RCC 7860 (cell line): ENCODE data around the gene HBZ.
A peak's percentile ranks its signal among the peaks of the same experiment; 100 is the strongest.
"Not testable (repeated sequence)": the region's sequence is repeated elsewhere in the genome, so short reads cannot be mapped to it uniquely, and the experiment has no call there.

ENCODE experiments used
- DNase-seq: peaks from one replicate; pipeline ENCODE4 v3.0.0-alpha.2; 2015; ENCODE audit warnings: low spot score
- FAIRE-seq: peaks from 2 replicates; lab custom pipeline; 2012; peaks lifted over from hg19 to GRCh38; lab: Jason Lieb, UNC

Gene HBZ

DNA sequence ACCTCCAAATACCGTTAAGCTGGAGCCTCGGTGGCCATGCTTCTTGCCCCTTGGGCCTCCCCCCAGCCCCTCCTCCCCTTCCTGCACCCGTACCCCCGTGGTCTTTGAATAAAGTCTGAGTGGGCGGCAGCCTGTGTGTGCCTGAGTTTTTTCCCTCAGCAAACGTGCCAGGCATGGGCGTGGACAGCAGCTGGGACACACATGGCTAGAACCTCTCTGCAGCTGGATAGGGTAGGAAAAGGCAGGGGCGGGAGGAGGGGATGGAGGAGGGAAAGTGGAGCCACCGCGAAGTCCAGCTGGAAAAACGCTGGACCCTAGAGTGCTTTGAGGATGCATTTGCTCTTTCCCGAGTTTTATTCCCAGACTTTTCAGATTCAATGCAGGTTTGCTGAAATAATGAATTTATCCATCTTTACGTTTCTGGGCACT is 25.0 kb downstream of the HBZ start:
- FAIRE-seq: no peak
- no peak for DNase-seq

DNA sequence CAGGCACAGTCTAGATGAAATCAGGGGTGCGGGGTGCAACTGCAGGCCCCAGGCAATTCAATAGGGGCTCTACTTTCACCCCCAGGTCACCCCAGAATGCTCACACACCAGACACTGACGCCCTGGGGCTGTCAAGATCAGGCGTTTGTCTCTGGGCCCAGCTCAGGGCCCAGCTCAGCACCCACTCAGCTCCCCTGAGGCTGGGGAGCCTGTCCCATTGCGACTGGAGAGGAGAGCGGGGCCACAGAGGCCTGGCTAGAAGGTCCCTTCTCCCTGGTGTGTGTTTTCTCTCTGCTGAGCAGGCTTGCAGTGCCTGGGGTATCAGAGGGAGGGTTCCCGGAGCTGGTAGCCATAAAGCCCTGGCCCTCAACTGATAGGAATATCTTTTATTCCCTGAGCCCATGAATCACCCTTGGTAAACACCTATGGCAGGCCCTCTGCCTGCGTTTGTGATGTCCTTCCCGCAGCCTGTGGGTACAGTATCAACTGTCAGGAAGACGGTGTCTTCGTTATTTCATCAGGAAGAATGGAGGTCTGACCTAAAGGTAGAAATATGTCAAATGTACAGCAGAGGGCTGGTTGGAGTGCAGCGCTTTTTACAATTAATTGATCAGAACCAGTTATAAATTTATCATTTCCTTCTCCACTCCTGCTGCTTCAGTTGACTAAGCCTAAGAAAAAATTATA is 25.7 kb downstream of the HBZ start:
- DNase-seq (no peak), FAIRE-seq (no peak)

DNA sequence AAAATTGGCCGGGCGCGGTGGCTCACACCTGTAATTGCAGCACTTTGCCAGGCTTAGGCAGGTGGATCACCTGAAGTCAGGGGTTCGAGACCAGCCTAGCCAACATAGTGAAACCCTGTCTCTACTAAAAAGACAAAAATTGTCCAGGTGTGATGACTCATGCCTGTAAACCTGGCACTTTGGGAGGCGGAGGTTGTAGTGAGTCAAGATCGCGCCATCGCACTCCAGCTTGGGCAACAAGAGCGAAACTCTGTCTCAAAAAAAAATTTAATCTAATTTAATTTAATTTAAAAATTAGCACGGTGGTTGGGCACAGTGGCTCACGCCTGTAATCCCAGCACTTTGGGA is 26.2 kb downstream of the HBZ start:
- FAIRE-seq: no peak
- DNase-seq: no peak

DNA sequence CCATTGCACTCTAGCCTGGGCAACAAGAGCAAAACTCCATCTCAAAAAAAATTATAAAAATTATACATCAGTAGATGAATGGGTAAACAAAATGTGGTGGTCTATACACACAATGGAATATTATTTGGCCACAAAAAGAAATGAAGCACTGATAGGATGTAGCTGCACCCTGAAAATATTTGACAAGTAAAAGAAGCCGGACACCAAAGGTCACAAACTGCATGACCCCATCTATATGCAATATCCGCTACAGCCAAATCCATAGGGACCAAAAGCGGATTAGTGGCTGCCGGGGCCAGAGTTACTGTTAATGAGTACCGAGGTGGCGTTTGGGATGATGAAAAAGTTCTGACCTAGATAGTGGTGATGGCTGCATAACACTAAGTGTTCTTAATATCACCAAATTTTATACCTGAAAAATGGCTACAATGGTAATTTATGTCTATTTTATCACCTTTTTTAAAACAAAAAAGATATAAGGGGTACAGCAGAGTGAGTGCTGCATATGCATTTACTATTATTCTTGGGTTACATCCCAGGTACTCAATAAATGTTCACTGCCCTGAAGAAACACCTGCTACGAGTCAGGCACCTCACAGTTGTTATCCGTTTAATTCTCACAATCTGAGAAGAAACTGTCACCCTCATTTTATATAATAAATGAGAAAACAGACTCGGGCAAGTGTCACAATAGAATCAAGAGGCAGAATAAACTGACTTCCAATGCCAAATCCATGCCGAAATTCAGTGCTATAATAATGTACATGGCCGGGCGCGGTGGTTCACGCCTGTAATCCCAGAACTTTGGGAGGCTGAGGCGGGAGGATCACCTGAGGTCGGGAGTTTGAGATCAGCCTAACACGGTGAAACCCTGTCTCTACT is 27.0 kb downstream of the HBZ start:
- DNase-seq (no peak), FAIRE-seq (no peak)

DNA sequence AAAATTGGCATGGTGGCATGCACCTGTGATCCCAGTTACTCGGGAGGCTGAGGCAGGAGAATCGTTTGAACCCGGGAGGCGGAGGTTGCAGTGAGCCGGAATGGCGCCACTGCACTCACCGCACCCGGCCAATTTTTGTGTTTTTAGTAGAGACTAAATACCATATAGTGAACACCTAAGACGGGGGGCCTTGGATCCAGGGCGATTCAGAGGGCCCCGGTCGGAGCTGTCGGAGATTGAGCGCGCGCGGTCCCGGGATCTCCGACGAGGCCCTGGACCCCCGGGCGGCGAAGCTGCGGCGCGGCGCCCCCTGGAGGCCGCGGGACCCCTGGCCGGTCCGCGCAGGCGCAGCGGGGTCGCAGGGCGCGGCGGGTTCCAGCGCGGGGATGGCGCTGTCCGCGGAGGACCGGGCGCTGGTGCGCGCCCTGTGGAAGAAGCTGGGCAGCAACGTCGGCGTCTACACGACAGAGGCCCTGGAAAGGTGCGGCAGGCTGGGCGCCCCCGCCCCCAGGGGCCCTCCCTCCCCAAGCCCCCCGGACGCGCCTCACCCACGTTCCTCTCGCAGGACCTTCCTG is 27.7 kb downstream of the HBZ start, which contains the start of gene HBQ1:
HBQ1 (plus strand) TSS at position 359 of the 575 bp plus-strand sequence; CDS start at position 387, 28 bp downstream.
- FAIRE-seq: no peak
- no peak for DNase-seq

DNA sequence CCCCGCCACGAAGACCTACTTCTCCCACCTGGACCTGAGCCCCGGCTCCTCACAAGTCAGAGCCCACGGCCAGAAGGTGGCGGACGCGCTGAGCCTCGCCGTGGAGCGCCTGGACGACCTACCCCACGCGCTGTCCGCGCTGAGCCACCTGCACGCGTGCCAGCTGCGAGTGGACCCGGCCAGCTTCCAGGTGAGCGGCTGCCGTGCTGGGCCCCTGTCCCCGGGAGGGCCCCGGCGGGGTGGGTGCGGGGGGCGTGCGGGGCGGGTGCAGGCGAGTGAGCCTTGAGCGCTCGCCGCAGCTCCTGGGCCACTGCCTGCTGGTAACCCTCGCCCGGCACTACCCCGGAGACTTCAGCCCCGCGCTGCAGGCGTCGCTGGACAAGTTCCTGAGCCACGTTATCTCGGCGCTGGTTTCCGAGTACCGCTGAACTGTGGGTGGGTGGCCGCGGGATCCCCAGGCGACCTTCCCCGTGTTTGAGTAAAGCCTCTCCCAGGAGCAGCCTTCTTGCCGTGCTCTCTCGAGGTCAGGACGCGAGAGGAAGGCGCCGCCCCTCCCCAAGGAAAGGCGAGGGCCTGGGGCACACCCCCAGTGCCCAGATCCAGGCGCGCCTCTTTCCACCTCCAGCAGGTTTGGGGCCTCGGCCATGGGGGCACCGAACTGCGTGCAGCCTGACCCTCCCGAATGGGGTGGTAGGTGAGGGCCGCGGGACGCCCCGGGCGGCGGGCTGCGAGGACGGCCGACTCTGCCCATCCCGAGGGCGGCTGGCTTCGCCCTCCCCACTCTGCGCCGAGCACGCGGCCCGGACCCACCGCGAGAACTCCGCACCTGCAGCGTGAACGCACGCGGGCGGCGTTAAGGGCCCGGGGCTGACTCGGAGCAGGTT is 28.5 kb downstream of the HBZ start:
- no peak for DNase-seq
- FAIRE-seq: no peak

DNA sequence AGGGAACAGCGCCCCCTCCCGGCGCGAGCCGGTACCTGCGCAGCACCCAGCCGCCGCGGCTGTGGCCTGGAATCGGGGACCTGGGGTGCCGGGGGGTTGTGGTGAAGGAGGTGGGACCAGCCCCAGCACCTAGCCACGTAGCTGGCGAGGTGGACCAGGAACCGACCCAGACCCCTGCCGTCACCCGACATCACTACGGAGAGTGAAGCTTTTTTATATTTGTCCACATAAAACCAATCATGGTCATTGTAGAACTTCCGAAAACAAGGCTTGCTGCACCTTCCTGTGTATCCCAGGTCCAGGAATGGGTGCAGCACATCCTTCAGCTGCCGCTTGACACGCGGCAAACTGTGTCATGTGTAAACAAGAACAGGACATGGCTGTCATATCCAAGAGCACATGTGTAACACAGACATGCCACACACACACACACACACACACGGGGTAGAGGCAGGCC is 29.1 kb downstream of the HBZ start:
- DNase-seq (peak; percentile 18), FAIRE-seq (no peak)

DNA sequence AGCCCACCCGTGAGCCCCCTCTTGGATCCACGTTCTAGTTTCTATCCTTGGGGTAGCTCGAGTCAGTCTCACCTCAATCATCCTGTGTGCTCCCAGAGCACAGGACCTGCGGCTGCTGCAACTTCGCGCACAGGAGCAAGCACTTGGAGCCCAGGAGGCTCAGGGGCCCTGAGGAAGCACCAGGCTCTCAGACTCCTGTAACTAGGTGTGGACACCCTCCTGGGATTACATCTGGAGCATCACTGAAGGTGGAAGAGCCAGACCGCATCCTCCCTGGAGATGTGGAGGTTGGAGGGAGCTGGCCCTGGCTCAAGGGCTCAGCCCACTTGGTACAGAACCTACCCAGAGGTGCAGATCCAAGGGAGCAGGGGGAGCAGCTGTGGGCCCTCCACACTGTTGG is 30.6 kb downstream of the HBZ start:
- DNase-seq (no peak), FAIRE-seq (no peak)

DNA sequence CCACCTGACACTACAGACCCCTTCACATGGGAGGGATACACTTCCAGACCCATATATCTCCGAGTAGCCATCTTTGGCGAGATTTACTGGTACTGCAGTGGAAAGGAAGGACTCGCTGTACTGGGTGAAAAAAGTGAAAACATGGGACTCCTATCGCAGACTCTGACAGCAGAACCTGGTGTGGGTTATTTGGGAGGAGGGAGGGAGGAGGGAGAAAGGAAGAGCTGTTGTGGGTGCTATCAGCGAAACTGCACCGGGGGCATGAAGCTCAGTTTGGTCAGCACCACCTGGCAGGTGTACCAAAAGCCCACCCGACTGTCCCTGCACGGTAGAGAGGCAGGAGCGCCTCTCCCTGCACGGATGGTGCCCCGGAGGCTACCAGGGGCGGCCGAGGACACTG is 32.8 kb downstream of the HBZ start:
- FAIRE-seq (no peak), DNase-seq (no peak)

DNA sequence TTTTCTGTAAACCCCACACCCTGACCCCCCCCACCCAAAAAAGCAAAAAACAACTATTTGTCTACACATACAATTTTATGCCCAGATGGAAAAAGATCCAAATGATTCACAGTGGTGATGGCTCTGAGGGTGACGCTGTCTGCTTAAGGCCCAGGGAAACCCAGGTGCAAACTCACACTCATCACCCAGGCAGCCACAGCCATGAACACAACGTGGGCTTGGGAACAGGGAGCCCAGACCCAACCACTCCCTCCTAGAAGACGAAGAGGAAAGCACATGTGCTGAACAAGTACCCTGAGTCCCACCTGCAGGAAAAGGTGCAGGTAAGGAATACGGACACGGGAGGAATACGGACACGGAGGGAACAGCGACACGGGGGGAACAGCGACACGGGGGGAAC is 33.2 kb downstream of the HBZ start:
- DNase-seq: no peak
- no peak for FAIRE-seq

DNA sequence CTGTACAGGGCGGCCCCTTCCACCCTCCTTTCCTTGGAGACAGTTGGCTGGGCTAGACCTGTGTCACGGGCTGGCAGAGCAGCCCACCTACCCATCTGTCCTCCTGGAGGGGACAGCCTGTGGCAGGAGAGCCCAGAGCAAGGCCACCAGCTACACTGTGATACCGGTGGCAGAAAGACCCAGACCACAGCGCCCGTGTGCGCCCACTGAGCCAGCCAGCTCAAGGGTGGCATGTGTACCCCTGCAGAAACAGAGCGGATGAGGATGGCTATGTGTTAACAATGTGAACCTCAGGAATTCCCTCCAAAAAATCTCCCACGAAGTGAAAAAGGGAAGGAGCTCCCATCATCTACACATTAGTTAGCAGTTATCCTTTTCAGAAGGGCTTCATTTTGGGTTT is 34.9 kb downstream of the HBZ start:
- DNase-seq (no peak), FAIRE-seq (no peak)

DNA sequence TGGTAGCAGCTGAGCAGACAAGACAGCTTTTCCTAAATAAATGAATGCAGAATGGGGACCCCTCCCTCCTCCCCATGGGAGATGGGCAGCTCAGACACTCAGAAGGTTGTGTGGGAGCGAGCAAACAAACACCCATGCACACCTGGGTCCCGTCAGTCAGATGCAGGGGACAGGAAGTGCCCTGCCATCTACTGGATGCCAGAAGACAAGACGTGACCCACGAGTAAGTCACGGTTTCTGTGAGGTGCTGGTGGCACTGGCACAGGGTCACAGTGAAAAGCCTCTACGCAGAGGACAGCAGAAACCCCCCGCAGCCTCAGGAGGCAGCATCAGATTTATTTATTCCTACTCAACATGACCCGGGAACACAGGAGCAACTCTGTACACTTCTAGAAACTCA is 36.2 kb downstream of the HBZ start:
- FAIRE-seq: no peak
- DNase-seq: no peak

DNA sequence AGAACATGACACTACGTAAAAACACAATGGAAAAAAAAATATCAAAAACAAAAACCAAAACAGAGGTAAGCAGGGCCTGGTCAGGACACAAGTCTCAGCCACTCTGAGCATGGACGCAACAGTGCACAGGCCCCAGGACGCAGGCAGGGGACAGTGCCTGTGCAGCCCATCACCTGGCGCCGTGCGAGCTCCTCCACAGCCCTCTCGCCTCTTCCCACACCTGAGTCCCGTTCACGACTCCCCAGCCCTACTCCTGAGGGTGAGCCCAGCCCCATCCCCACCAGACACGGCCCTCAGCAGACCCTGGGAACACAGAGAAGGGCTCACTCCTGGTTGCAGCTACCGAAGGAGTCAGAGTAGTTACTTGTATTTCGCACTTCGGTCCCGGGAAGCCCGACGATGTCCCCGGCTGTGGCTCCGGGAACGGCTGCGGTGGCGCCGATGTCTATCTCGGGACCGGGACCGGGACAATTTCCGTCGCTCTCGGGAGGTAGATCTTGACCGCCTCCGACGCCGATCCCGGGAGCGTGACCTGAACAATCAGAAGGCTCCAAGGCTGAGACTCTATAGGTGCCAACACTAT is 37.3 kb downstream of the HBZ start:
- DNase-seq: no peak
- no peak for FAIRE-seq

DNA sequence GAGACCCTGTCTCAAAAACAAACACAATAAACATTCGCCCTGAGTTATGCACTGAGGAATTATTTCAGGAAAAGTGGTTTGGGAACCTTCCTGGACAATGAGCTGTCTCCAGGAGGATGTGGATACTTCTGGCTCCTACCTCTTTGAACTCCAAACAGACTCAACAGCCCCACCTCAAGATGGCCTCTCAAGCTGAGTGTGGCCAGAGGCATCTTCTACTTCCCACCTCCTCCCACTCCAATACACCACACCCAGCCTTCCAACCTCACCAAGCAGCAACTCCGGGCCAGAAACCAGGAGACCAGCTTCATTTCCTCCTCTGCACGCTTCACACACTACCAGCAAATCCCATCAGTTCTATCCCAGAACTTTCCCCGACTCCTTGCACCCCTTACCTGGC is 39.4 kb downstream of the HBZ start:
- no peak for FAIRE-seq

DNA sequence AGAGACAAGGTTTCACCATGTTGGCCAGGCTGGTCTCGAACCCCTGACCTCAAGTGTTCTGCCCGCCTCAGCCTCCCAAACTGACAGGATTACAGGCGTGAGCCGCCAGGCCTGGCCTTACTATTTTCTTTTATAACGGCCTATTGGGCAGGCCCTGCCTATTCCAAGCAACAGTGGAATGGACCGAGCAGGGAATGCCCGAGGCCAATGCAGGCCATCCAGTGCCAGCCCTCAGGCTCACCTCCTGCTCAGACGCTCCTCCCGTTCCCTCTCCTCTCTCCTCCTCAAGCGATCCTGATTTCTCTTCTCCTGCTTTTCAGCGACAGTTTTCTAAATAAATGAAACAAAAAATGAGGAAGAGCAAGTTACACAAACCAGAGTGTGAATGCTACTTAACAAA is 40.2 kb downstream of the HBZ start:
- no peak for DNase-seq
- no peak for FAIRE-seq

More for the DNA sequence above, 39.4 kb downstream of the HBZ start:
- DNase-seq: no peak

DNA sequence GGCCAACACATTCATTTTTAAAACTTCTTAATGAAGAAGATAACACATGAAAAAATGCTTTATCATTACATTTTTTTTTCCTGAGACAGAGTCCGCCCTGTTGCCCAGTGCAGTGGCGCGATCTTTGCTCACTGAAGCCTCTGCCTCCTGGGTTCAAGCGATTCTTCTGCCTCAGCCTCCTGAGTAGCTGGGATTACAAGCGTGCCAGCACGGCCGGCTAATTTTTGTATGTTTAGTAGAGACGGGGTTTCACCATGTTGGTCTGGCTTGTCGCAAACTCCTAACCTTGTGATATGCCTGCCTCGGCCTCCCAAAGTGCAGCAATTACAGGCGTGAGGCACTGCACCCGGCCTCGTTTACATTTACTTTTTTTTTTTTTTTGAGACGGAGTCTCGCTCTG is 41.0 kb downstream of the HBZ start:
- no peak for DNase-seq
- FAIRE-seq: no peak

DNA sequence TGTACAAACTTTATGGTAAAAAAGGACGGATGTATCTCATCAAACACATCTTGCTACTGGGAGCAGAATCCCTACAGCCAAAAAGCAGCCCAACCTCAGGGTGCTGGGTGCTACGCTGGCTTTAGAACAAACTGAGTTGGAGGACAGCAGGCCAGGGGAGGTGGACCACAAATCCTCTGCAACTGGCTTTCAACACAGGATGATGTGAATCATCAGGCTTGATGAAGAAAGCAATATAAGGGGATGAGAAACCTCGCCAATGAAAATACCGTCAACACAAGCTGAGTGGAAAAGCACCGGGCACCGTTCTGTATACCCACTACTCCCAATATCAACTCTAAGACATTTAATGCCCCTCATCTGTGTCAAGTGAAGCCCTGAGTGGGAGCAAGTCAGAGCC is 42.1 kb downstream of the HBZ start:
- FAIRE-seq: no peak
- no peak for DNase-seq

DNA sequence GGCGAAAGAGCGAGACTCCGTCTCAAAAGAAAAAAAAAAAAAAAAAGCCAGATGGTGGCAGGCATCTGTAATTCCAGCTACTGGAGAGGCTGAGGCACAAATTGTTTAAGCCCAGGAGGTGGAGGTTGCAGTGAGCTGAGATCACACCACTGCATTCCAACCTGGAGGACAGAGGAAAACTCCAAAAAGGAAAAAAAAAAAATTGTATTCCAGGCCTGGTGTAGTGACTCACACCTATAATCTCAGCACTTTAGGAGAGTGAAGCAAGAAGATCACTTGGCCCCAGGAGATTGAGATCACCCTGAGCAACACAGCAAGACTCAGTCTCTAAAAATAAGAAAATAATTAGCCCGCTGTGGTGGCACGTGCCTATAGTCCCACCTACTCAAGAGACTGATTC is 47.9 kb downstream of the HBZ start:
- peak; percentile 50 for DNase-seq
- FAIRE-seq: no peak

DNA sequence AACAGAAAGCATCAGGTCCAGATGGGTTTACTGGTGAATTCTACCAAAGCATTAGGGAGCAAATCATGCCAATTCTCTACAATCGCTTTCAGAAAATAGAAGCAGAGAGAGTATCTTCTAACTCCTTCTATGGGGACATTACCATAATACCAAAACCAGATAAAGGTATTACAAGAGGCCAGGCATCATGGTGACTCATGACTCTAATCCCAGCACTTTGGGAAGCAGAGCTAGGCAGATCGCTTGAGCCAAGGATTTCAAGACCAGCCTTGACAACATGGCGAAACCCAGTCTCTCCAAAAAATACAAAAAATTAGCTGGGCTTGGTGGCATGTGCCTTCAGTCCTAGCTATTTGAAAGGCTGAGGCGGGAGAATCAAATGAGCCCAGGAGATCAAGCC is 50.8 kb downstream of the HBZ start:
- FAIRE-seq (no peak), DNase-seq (no peak)

DNA sequence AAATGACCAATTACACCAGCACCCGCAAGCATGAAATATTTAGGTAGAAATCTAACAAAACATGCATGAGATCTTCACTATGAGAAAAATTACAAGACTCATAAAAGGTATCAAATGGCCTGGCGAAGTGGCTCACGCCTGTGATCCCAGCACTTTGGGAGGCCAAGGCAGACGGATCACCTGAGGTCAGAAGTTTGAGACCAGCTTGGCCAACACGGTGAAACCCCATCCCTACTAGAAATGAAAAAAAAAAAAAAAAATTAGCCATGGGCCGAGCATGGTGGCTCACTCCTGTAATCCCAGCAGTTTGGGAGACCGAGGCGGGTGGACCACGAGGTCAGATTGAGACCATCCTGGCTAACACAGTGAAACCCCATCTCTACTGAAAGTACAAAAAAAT is 51.6 kb downstream of the HBZ start:
- FAIRE-seq, DNase-seq: not testable (repeated sequence)
